Neural cell (in vitro differentiated cells): ENCODE measurements around the gene CHCHD3. TPM values are rescaled to one million over a fixed set of nuclear protein-coding genes. Genes with fewer than 3 reads are reported as not detected.

Experiments used
- H2AFZ ChIP-seq: fragments of 200-600, 300-800 bp; sonication (generic), shearing (Covaris generic); 2 replicates; pipeline ENCODE4 v1.6.0; 2014; ENCODE audit warnings: low read depth, mild to moderate bottlenecking, antibody characterized with exemption, low read length, moderate library complexity
- H3F3A ChIP-seq: fragments of 200-600 bp; shearing (Covaris generic); 2 replicates; pipeline ENCODE4 v1.6.1; 2016; ENCODE audit warnings: mild to moderate bottlenecking, moderate library complexity, mixed read lengths, antibody characterized with exemption, low read length; ENCODE audit not compliant: insufficient read depth, poor library complexity, severe bottlenecking
- H3K27ac ChIP-seq: fragments of 200-600, 300-800 bp; sonication (generic), shearing (Covaris generic); 2 replicates; pipeline ENCODE4 v1.5.1; 2014; ENCODE audit warnings: mild to moderate bottlenecking, low read length, moderate library complexity
- H3K27me3 ChIP-seq: fragments of 300-800, 200-600 bp; sonication (generic), shearing (Covaris generic); 2 replicates; pipeline ENCODE4 v1.6.0; 2014; ENCODE audit warnings: mild to moderate bottlenecking, low read depth, low read length, moderate library complexity; ENCODE audit not compliant: insufficient read depth
- H3K36me3 ChIP-seq: fragments of 300-800, 200-600 bp; sonication (generic), shearing (Covaris generic); 2 replicates; pipeline ENCODE4 v1.5.1; 2014; ENCODE audit warnings: mild to moderate bottlenecking, antibody characterized with exemption, low read length, moderate library complexity; ENCODE audit not compliant: insufficient read depth
- H3K4me2 ChIP-seq: fragments of 300-800, 200-600 bp; sonication (generic), shearing (Covaris generic); 2 replicates; pipeline ENCODE4 v1.6.0; 2014; ENCODE audit warnings: mild to moderate bottlenecking, low read length
- H3K4me3 ChIP-seq: fragments of 300-800, 200-600 bp; sonication (generic), shearing (Covaris generic); 2 replicates; pipeline ENCODE4 v1.5.1; 2014; ENCODE audit warnings: mild to moderate bottlenecking, low read length, moderate library complexity
- H3K79me2 ChIP-seq: fragments of 200-600 bp; shearing (Covaris generic); replicated peaks from 2 replicates; pipeline ENCODE4 v1.6.0; 2014; ENCODE audit warnings: mild to moderate bottlenecking, low read length, moderate library complexity; ENCODE audit not compliant: insufficient read depth
- H3K9ac ChIP-seq: fragments of 300-800, 200-600 bp; sonication (generic), shearing (Covaris generic); 2 replicates; pipeline ENCODE4 v1.6.1; 2016; ENCODE audit warnings: mild to moderate bottlenecking, low read length, mixed read lengths
- H3K9me2 ChIP-seq: fragments of 200-600 bp; shearing (Covaris generic); 2 replicates; pipeline ENCODE4 v1.6.1; 2016; ENCODE audit warnings: mild to moderate bottlenecking, low read length, mixed read lengths; ENCODE audit not compliant: insufficient read depth
- H3K9me3 ChIP-seq: fragments of 200-600, 300-800 bp; sonication (generic), shearing (Covaris generic); 2 replicates; pipeline ENCODE4 v1.6.1; 2016; ENCODE audit warnings: mild to moderate bottlenecking, mixed run types, low read length, moderate library complexity, mixed read lengths
- H4K20me1 ChIP-seq: fragments of 200-600 bp; shearing (Covaris generic); 2 replicates; pipeline ENCODE4 v1.6.1; 2016; ENCODE audit warnings: mild to moderate bottlenecking, mixed run types; ENCODE audit not compliant: insufficient read depth
- CTCF ChIP-seq: fragments of 450-650 bp; IDR thresholded peaks from 2 replicates; pipeline ENCODE4 v1.5.1; 2014; ENCODE audit warnings: antibody characterized with exemption, mild to moderate bottlenecking, moderate library complexity; ENCODE audit not compliant: poor library complexity, severe bottlenecking
- EP300 ChIP-seq: fragments of 450-650 bp; conservative IDR thresholded peaks from 2 replicates; pipeline ENCODE4 v1.6.1; 2014; ENCODE audit warnings: antibody characterized with exemption, mild to moderate bottlenecking, moderate library complexity; ENCODE audit not compliant: poor library complexity, severe bottlenecking
- EZH2 ChIP-seq: fragments of 200-600, 300-800 bp; shearing (Covaris generic), sonication (generic); IDR thresholded peaks from 2 replicates; pipeline ENCODE4 v1.6.1; 2014; ENCODE audit warnings: antibody characterized with exemption, low read length, borderline replicate concordance, mild to moderate bottlenecking; ENCODE audit not compliant: insufficient read depth, poor library complexity, severe bottlenecking
- MXI1 ChIP-seq: fragments of 450-650 bp; conservative IDR thresholded peaks from 2 replicates; pipeline ENCODE4 v1.6.1; 2014; ENCODE audit warnings: antibody characterized with exemption, mild to moderate bottlenecking; ENCODE audit not compliant: poor library complexity, severe bottlenecking
- POLR2AphosphoS5 ChIP-seq: IDR thresholded peaks from 2 replicates; pipeline ENCODE4 v1.6.1; 2012
- RAD21 ChIP-seq: fragments of 450-650 bp; conservative IDR thresholded peaks from 2 replicates; pipeline ENCODE4 v1.6.1; 2014; ENCODE audit warnings: antibody characterized with exemption, mild to moderate bottlenecking, moderate library complexity
- REST ChIP-seq: IDR thresholded peaks from 2 replicates; pipeline ENCODE4 v1.6.1; 2012; ENCODE audit warnings: borderline replicate concordance
- SMC3 ChIP-seq: fragments of 450-650 bp; conservative IDR thresholded peaks from 2 replicates; pipeline ENCODE4 v1.6.1; 2014; ENCODE audit warnings: antibody characterized with exemption, mild to moderate bottlenecking, moderate library complexity; ENCODE audit not compliant: poor library complexity
- TAF1 ChIP-seq: IDR thresholded peaks from 2 replicates; pipeline ENCODE4 v1.6.1; 2012; ENCODE audit warnings: low read depth
- polyA plus RNA-seq: library from polyadenylated mRNA; depleted of rRNA; stranded (reverse); fragments of >200 nt; gene quantifications from 2 replicates; pipeline ENCODE4 v1.2.3, GENCODE V29; 2014

The CHCHD3 gene
- polyA plus RNA-seq, 1 donor from 2014 or later: 89.9 TPM

GRCh38 chr7:133048589-133048988, 33.3 kb downstream of the CHCHD3 start:
- no peak overlapping the region for H3K4me2 ChIP-seq
- no peaks in the 10 kb centered on the region for H3K9me2 ChIP-seq
- peaks cover 7% of the 10 kb centered on the region for H3F3A ChIP-seq
- no peaks in the 10 kb centered on the region for H4K20me1 ChIP-seq
- H3K36me3 ChIP-seq: no peaks in the 10 kb centered on the region
- H3K4me3 ChIP-seq: no peak overlapping the region
- no peak for TF ChIP-seq CTCF
- no peak for TF ChIP-seq TAF1
- no peak for TF ChIP-seq EZH2
- TF ChIP-seq EP300: no peak
- no peak for TF ChIP-seq MXI1
- TF ChIP-seq POLR2AphosphoS5: no peak
- TF ChIP-seq SMC3: no peak
- TF ChIP-seq RAD21: no peak
- H3K9me3 ChIP-seq: no peaks in the 10 kb centered on the region
- H2AFZ ChIP-seq: no peak overlapping the region
- no peak overlapping the region for H3K9ac ChIP-seq
- H3K27me3 ChIP-seq: no peaks in the 10 kb centered on the region
- H3K27ac ChIP-seq: no peak overlapping the region
- H3K79me2 ChIP-seq: peaks cover 32% of the 10 kb centered on the region

- Histone ChIP-seq H3K9me3 (no peaks in the 10 kb centered on the region), H3K9me2 (no peaks in the 10 kb centered on the region), H3K9ac (no peak overlapping the region), H4K20me1 (no peaks in the 10 kb centered on the region), H3K27ac (no peak overlapping the region), H3F3A (peaks cover 7% of the 10 kb centered on the region), H3K27me3 (no peaks in the 10 kb centered on the region), H2AFZ (no peak overlapping the region), H3K4me3 (no peak overlapping the region), H3K4me2 (no peak overlapping the region), H3K79me2 (peaks cover 32% of the 10 kb centered on the region), H3K36me3 (no peaks in the 10 kb centered on the region)
- TF ChIP-seq RAD21 (no peak), POLR2AphosphoS5 (no peak), EP300 (no peak)
Observed at GRCh38 chr7:133047321-133047720, 34.6 kb downstream of the CHCHD3 start.

GRCh38 chr7:133044722-133045473, 37.0 kb downstream of the CHCHD3 start:
- H3K27me3 ChIP-seq: no peaks in the 10 kb centered on the region
- H3K9me3 ChIP-seq: no peaks in the 10 kb centered on the region
- peak overlapping the region; percentile 19 for H2AFZ ChIP-seq
- H3K9me2 ChIP-seq: no peaks in the 10 kb centered on the region
- peaks cover 20% of the 10 kb centered on the region for H3K79me2 ChIP-seq
- peak overlapping the region; percentile 52 for H3K4me2 ChIP-seq
- peak; percentile 93 for TF ChIP-seq EP300
- TF ChIP-seq REST: peak; percentile 53
- TF ChIP-seq RAD21: peak; percentile 54
- TF ChIP-seq SMC3: peak; percentile 55
- peak; percentile 42 for TF ChIP-seq MXI1
- no peak for TF ChIP-seq TAF1
- no peak for TF ChIP-seq POLR2AphosphoS5
- no peak for TF ChIP-seq EZH2
- TF ChIP-seq CTCF: no peak
- H4K20me1 ChIP-seq: no peaks in the 10 kb centered on the region
- no peaks in the 10 kb centered on the region for H3K36me3 ChIP-seq
- peak overlapping the region; percentile 60 for H3K4me3 ChIP-seq
- peak overlapping the region; percentile 49 for H3K9ac ChIP-seq
- H3F3A ChIP-seq: peaks cover 7% of the 10 kb centered on the region
- peak overlapping the region; percentile 75 for H3K27ac ChIP-seq
